Fibroblast of lung (primary cell): Measurements from ENCODE around the gene OLR1. TPM values are rescaled to one million over a fixed set of nuclear protein-coding genes. Genes with fewer than 3 reads are reported as not detected.
A peak's percentile ranks its signal among the peaks of the same experiment; 100 is the strongest.

Experiments
- DNase-seq, 2 donors: peaks; one replicate each; pipeline versions ENCODE4 v3.0.0 to v3.0.0-alpha.2; 2010; ENCODE audit warnings: low read depth in 2 of 2
- H2AFZ ChIP-seq: 2 replicates; pipeline ENCODE4 v1.5.1; 2012; ENCODE audit warnings: low read length, control low read depth, inconsistent platforms
- H3K27ac ChIP-seq: 2 replicates; pipeline ENCODE4 v1.5.1; 2011; ENCODE audit warnings: low read length, control low read depth; ENCODE audit not compliant: insufficient read depth
- H3K27me3 ChIP-seq: 2 replicates; pipeline ENCODE4 v1.5.1; 2011; ENCODE audit warnings: mild to moderate bottlenecking, low read length; ENCODE audit not compliant: control insufficient read depth, insufficient read depth
- H3K36me3 ChIP-seq: 2 replicates; pipeline ENCODE4 v1.5.1; 2011; ENCODE audit warnings: low read length; ENCODE audit not compliant: control insufficient read depth, insufficient read depth
- H3K4me1 ChIP-seq: 2 replicates; pipeline ENCODE4 v1.5.1; 2011; ENCODE audit warnings: low read length; ENCODE audit not compliant: control insufficient read depth, insufficient read depth; ENCODE audit errors: extremely low read depth
- H3K4me2 ChIP-seq: 2 replicates; pipeline ENCODE4 v1.5.1; 2011; ENCODE audit warnings: low read length, control low read depth; ENCODE audit not compliant: insufficient read depth; ENCODE audit errors: extremely low read depth
- H3K4me3 ChIP-seq, 4 experiments: fragments of 200-600 bp in 1 of 4; sonication (generic) in 1 of 4; replicated peaks in 1 of 4; 2 replicates each; pipeline ENCODE4 v1.5.1; 2011 to 2016; ENCODE audit warnings: low read length in 4 of 4, low read depth in 3 of 4, mild to moderate bottlenecking in 3 of 4, control low read depth in 2 of 4, inconsistent platforms in 1 of 4, mixed read lengths in 1 of 4; ENCODE audit not compliant: insufficient read depth in 1 of 4; ENCODE audit errors: control extremely low read depth in 1 of 4
- H3K79me2 ChIP-seq: 2 replicates; pipeline ENCODE4 v1.5.1; 2012; ENCODE audit warnings: mild to moderate bottlenecking, low read length, inconsistent platforms; ENCODE audit not compliant: control insufficient read depth, insufficient read depth
- H3K9ac ChIP-seq: 2 replicates; pipeline ENCODE4 v1.5.1; 2011; ENCODE audit warnings: mild to moderate bottlenecking, low read length, control low read depth; ENCODE audit not compliant: insufficient read depth
- H3K9me3 ChIP-seq: 2 replicates; pipeline ENCODE4 v1.5.1; 2012; ENCODE audit warnings: low read depth, low read length; ENCODE audit not compliant: control insufficient read depth, insufficient read depth
- H4K20me1 ChIP-seq: 2 replicates; pipeline ENCODE4 v1.5.1; 2011; ENCODE audit warnings: low read length; ENCODE audit not compliant: control insufficient read depth, insufficient read depth; ENCODE audit errors: extremely low read depth
- CTCF ChIP-seq, 2 donors: IDR thresholded peaks in 1 of 2; conservative IDR thresholded peaks in 1 of 2; 1 replicate in 1 of 2; 2 replicates in 1 of 2; pipeline ENCODE4 v1.5.1; 2011 to 2012; ENCODE audit warnings: low read length in 2 of 2, control low read depth in 1 of 2, inconsistent platforms in 1 of 2, low read depth in 1 of 2, mild to moderate bottlenecking in 1 of 2
- EZH2 ChIP-seq: IDR thresholded peaks from 2 replicates; pipeline ENCODE4 v1.5.1; 2012; ENCODE audit warnings: low read length, control low read depth, mild to moderate bottlenecking; ENCODE audit errors: missing control alignments
- polyA plus RNA-seq, 2 donors: library from polyadenylated mRNA; depleted of rRNA in 1 of 2; stranded (reverse) in 1 of 2; unstranded in 1 of 2; fragments of >200 nt; gene quantifications; 2 replicates each; pipeline ENCODE4 v1.2.1, GENCODE V29; 2011 to 2012; ENCODE audit warnings: missing spikeins in 1 of 2
- total RNA-seq: library from RNA; depleted of rRNA; stranded (reverse); fragments of >200 nt; gene quantifications from 2 replicates; pipeline ENCODE4 v1.2.1, GENCODE V29; 2014

OLR1 gene
- total and polyA plus RNA-seq, 2 donors (not counting 1 experiment from before 2014, with no cell fraction given): 1.2 to 27.4 TPM

GRCh38 chr12:10174986-10175614 lies 3.2 kb upstream of the OLR1 start:
- Histone ChIP-seq H3K9ac (no peak overlapping the region), H3K36me3 (no peaks in the 10 kb centered on the region), H3K9me3 (no peaks in the 10 kb centered on the region), H3K27me3 (no peaks in the 10 kb centered on the region), H2AFZ (no peak overlapping the region), H3K27ac (no peak overlapping the region), H3K4me3 (no peak overlapping the region), H4K20me1 (no peaks in the 10 kb centered on the region), H3K4me1 (peaks cover 6% of the 10 kb centered on the region), H3K79me2 (no peaks in the 10 kb centered on the region), H3K4me2 (no peak overlapping the region)
- TF ChIP-seq CTCF (conservative IDR thresholded peaks at IDR 0.05 in 1 of 2, IDR thresholded peaks at IDR 0.05 in 1 of 2; ENCODE audit: low read depth in 1 of 2, low read length in 2 of 2) (no peak), EZH2 (no peak)
- no peak for DNase-seq

GRCh38 chr12:10170216-10170615 lies 1.7 kb downstream of the OLR1 start:
- H3K27ac ChIP-seq: no peak overlapping the region
- no peak overlapping the region for H3K9ac ChIP-seq
- peaks cover 4% of the 10 kb centered on the region for H3K4me1 ChIP-seq
- H3K4me3 ChIP-seq: no peak overlapping the region
- H4K20me1 ChIP-seq: no peaks in the 10 kb centered on the region
- no peak overlapping the region for H2AFZ ChIP-seq
- no peaks in the 10 kb centered on the region for H3K36me3 ChIP-seq
- no peaks in the 10 kb centered on the region for H3K27me3 ChIP-seq
- DNase-seq: no peak
- no peak overlapping the region for H3K4me2 ChIP-seq
- TF ChIP-seq CTCF (conservative IDR thresholded peaks at IDR 0.05 in 1 of 2, IDR thresholded peaks at IDR 0.05 in 1 of 2; ENCODE audit: low read depth in 1 of 2, low read length in 2 of 2) (no peak), EZH2 (no peak)
- H3K79me2 ChIP-seq: no peaks in the 10 kb centered on the region
- H3K9me3 ChIP-seq: no peaks in the 10 kb centered on the region

- Histone ChIP-seq H4K20me1 (no peaks in the 10 kb centered on the region), H3K9ac (no peak overlapping the region), H3K4me2 (peak overlapping the region; percentile 56), H3K27me3 (no peaks in the 10 kb centered on the region), H3K36me3 (no peaks in the 10 kb centered on the region), H3K4me1 (peaks cover 4% of the 10 kb centered on the region), H3K9me3 (no peaks in the 10 kb centered on the region), H3K79me2 (no peaks in the 10 kb centered on the region), H3K4me3 (no peak overlapping the region), H2AFZ (no peak overlapping the region), H3K27ac (peak overlapping the region; percentile 17)
- DNase-seq: peak; percentile 34 to 45
- no peak for TF ChIP-seq CTCF (conservative IDR thresholded peaks at IDR 0.05 in 1 of 2, IDR thresholded peaks at IDR 0.05 in 1 of 2; ENCODE audit: low read depth in 1 of 2, low read length in 2 of 2)
- no peak for TF ChIP-seq EZH2
Measured at GRCh38 chr12:10169104-10169503, 2.8 kb downstream of the OLR1 start.
